GM20000 (cell line): ENCODE results near the gene UGT3A1.

Experiments used
- DNase-seq: peaks from one replicate; pipeline ENCODE4 v3.0.0; 2012; ENCODE audit warnings: low spot score
- TF ChIP-seq, protein P1 (sequence below): IDR thresholded peaks from 2 replicates; pipeline ENCODE4 v1.5.1; 2012; ENCODE audit warnings: mild to moderate bottlenecking, control low read depth; ENCODE audit errors: extremely low read depth, missing control alignments

Gene UGT3A1

DNA sequence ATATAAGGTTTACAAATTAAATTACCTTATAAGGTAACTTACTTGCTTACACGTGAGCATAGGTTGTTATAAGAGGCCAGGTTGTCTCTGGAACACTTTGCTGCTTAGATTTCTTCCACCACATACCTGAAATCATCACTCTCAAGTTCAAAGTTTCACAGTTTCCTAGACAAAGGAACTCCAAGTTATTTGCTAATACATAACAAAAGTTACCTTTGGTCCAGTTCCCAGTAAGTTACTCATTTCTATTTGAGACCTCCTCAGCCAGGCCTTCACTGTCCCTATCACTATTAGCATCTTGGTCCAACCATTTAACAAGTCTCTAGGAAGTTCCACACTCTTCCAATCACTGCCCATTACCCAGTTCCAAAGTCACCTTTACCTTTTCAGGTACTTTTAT lies 18.5 kb upstream of the UGT3A1 start:
- TF ChIP-seq, protein P1, sequence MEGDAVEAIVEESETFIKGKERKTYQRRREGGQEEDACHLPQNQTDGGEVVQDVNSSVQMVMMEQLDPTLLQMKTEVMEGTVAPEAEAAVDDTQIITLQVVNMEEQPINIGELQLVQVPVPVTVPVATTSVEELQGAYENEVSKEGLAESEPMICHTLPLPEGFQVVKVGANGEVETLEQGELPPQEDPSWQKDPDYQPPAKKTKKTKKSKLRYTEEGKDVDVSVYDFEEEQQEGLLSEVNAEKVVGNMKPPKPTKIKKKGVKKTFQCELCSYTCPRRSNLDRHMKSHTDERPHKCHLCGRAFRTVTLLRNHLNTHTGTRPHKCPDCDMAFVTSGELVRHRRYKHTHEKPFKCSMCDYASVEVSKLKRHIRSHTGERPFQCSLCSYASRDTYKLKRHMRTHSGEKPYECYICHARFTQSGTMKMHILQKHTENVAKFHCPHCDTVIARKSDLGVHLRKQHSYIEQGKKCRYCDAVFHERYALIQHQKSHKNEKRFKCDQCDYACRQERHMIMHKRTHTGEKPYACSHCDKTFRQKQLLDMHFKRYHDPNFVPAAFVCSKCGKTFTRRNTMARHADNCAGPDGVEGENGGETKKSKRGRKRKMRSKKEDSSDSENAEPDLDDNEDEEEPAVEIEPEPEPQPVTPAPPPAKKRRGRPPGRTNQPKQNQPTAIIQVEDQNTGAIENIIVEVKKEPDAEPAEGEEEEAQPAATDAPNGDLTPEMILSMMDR, result no peak
- DNase-seq, result no peak

DNA sequence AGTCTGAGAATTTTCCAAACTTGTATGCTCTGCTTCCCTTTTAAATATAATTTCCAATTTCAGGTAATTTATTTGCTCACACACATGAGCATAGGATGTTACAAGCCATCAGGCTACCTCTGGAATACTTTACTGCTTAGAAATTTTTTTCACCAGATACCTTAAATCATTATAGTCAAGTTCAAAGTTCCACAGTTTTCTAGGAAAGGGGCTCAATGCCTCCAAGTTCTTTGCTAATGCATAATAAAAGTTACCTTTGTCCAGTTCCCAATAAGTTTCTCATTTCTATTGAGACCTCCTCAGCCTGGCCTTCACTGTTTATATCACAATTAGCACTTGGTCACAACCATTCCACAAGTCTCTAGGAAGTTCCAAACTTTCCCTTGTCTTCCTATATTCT lies 16.2 kb upstream of the UGT3A1 start:
- TF ChIP-seq, protein P1, result no peak
- DNase-seq, result no peak

DNA sequence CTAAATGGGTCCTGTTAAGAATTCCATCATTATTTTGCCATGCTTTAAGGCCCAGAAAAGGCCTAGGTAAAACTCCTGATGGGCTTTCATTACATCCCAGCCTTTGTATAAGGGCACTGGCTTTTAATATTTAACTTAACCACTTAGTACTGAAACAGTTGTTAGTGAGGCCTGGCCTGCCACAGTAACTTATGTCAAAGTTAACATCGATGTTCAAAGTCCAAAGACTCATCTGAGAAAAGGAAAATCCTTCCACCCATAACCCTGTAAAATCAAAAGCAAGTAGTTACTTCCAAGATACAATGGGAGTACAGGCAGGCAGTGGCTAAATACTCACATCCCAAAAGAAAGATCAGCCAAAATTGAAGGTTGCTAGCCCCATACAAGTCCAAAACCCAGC lies 15.0 kb upstream of the UGT3A1 start:
- no peak for DNase-seq
- TF ChIP-seq, protein P1, result no peak

DNA sequence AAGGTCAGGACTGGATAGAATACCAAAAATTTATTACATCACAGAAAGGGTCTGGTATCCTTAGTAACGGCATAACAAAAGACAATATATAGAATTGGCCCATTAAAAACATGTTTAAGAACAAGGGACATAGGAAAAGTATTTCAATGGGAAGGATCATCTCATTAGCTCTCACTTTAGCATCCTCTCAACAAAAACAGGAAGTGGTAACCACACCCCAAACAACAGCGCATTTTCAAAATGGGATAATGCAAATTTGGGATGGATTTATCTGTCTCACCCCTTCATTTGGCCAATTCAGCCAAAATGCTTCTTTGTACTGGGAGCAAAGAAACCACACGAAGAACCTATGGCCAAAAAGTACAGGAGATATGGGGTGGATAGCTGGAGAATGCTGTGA lies 9.8 kb upstream of the UGT3A1 start:
- TF ChIP-seq, protein P1, result no peak
- DNase-seq, result no peak

DNA sequence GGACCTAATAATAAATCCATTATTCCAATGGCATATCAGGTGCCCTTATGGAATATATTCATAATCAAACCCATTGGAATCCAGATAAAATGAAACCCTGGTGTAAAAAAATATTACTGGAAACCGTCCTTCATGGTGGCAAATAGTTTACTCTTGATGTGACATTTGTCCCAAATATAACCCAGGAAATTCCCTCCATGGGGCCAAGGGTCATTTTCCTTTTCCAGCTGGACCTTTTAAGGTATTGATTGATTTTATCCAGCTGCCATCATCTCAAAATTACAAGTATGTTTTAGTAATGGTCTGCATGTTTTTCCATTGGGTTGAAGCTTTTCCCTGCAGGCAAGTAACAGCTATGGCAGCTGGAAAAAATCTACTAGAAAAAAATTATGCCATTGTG lies 8.4 kb upstream of the UGT3A1 start:
- no peak for DNase-seq
- TF ChIP-seq, protein P1, result no peak

DNA sequence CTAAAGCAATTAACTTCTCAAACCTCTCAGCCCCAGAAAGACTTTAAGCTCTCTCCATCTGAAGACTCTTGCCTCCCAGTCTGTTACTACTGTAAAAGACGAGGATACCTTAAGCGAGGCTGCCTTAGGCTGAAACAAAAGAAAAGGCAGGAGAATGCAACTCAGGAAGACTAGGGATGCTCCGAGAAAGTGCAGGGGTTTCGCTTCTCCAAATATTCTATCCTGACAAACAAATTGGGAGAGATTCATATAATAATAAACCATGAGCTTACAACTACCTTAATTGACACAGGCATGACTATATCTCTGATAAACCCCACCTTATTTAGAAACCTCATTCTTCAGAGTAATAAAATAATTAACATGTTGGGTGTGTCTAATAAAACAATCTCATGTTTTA lies 4.9 kb upstream of the UGT3A1 start:
- TF ChIP-seq, protein P1, result no peak
- no peak for DNase-seq

DNA sequence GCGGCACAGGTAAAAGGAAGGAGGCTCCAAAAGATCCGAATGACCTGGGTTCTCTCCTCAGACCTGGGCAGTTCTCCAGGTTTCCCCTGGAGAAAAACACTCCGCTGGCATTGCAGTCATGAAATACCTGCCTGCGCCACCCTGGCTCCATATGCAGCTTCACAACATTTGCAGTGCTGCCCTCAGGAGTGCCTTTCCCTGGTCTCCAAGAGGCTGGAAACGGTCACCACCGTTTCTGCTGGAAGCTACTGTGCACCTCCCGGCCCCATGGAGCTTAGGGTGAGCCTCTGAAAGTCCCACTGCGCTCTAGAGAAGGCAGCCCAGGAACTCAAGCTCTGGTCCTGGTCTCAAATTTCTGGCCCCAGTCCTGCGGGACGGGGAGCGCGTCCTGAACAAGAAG lies 670 bp downstream of the UGT3A1 start:
- TF ChIP-seq, protein P1, result no peak
- DNase-seq, result no peak
